ENCODE data around the gene MSRB3. TPM values are rescaled to one million over a fixed set of nuclear protein-coding genes. Genes with fewer than 3 reads are reported as not detected.

MSRB3 gene
- total RNA-seq, 2 experiments from 2014 or later, result not detected

DNA sequence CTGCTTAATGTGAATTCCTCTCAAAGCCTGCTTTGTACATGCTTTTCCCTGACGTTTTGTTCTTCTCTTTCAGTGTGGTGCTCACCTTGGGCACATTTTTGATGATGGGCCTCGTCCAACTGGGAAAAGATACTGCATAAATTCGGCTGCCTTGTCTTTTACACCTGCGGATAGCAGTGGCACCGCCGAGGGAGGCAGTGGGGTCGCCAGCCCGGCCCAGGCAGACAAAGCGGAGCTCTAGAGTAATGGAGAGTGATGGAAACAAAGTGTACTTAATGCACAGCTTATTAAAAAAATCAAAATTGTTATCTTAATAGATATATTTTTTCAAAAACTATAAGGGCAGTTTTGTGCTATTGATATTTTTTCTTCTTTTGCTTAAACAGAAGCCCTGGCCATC is 184.6 kb downstream of the MSRB3 start:
- no peak for DNase-seq
- no peak overlapping the region for H3K4me3 Mint-ChIP-seq
- no peak overlapping the region for H3K27ac Mint-ChIP-seq
- H3K36me3 Mint-ChIP-seq (ENCODE audit: low read depth), result no peaks in the 10 kb centered on the region
- ChIA-PET POLR2A (interaction anchor here (1.2 kb wide), 1 partner anchor 10 kb away, joined by 4 read pairs; no protein-coding TSS in a partner anchor), CTCF (no interaction called here)
- no peaks in the 10 kb centered on the region for H3K4me1 Mint-ChIP-seq (ENCODE audit: low read depth)
- TF ChIP-seq, protein P1, sequence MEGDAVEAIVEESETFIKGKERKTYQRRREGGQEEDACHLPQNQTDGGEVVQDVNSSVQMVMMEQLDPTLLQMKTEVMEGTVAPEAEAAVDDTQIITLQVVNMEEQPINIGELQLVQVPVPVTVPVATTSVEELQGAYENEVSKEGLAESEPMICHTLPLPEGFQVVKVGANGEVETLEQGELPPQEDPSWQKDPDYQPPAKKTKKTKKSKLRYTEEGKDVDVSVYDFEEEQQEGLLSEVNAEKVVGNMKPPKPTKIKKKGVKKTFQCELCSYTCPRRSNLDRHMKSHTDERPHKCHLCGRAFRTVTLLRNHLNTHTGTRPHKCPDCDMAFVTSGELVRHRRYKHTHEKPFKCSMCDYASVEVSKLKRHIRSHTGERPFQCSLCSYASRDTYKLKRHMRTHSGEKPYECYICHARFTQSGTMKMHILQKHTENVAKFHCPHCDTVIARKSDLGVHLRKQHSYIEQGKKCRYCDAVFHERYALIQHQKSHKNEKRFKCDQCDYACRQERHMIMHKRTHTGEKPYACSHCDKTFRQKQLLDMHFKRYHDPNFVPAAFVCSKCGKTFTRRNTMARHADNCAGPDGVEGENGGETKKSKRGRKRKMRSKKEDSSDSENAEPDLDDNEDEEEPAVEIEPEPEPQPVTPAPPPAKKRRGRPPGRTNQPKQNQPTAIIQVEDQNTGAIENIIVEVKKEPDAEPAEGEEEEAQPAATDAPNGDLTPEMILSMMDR (IDR thresholded peaks at IDR 0.05), result no peak
- H3K9me3 Mint-ChIP-seq, result no peaks in the 10 kb centered on the region
- H3K27me3 Mint-ChIP-seq, result no peaks in the 10 kb centered on the region
- ATAC-seq, result no peak
- intact Hi-C loops (cut with micrococcal nuclease), result no loop called here

DNA sequence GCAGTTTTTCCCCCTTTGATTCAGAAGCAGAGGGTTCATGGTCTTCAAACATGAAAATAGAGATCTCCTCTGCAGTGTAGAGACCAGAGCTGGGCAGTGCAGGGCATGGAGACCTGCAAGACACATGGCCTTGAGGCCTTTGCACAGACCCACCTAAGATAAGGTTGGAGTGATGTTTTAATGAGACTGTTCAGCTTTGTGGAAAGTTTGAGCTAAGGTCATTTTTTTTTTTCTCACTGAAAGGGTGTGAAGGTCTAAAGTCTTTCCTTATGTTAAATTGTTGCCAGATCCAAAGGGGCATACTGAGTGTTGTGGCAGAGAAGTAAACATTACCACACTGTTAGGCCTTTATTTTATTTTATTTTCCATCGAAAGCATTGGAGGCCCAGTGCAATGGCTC is 185.1 kb downstream of the MSRB3 start:
- Mint-ChIP-seq H3K36me3 (ENCODE audit: low read depth) (no peaks in the 10 kb centered on the region), H3K4me3 (no peak overlapping the region), H3K27me3 (no peaks in the 10 kb centered on the region), H3K9me3 (no peaks in the 10 kb centered on the region), H3K4me1 (ENCODE audit: low read depth) (no peaks in the 10 kb centered on the region), H3K27ac (no peak overlapping the region)
- ATAC-seq (no peak), DNase-seq (no peak)
- TF ChIP-seq, protein P1 (IDR thresholded peaks at IDR 0.05), result no peak
- CTCF ChIA-PET, result no interaction called here
- intact Hi-C loops (cut with micrococcal nuclease), result no loop called here
- POLR2A ChIA-PET, result interaction anchor here (1.2 kb wide), 1 partner anchor 11 kb away, joined by 4 read pairs; no protein-coding TSS in a partner anchor

DNA sequence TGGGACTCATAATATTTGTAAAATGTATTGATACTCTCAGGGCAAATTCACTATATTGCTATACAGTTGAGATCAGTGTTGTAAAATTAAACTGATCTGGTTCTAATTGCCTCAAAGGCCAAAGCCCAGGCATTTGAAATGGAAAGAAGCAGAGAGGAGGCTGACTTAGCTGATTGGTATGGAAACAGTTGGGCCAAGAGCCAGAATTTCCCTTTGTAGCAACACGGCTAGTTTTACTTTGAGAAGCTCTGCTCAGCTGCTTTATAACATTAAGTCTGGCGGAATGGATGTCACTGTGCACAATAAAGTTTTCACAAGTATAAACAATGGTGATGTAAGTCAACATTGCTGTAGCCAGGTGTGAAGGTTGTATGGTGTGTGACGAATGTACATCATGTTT is 186.4 kb downstream of the MSRB3 start:
- Mint-ChIP-seq H3K4me3 (no peak overlapping the region), H3K27me3 (peaks cover 2% of the 10 kb centered on the region)
- CTCF ChIA-PET, result no interaction called here

DNA sequence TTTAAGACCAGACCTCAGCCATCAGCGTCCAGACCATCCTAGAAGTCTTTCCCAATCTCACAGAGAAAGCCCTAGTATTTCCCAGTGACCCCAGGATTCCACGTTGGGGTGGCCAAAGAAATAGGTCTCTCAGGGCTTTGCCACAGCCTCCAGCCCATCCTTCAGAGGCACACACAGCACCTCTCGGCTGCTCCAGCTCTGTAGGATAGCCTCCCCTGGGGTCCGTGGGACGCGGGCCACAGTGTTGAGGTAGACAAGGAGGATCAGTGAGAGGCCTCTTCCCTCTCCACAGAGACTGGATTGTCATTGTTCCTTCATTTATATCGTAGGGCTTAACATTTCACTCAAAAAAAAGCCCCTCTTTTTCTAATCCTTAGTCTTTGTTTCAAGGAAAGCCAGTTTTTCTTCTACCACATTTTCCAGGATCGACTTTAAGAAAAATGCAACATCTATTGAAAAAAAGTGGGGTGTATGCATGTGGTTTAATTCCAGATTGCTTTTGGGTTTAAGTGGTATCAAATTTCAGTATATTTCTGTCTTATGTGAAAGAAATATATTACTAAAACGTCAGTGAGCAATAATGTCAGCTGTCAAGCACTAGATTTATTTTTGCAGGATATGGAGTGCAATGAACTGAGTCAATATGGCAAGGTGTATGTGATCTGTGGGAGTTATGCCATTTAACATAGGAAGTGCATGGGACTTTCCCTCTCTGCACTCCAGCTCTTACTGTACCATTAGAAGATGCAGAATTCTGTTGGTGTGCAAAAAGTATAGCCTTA is 187.5 kb downstream of the MSRB3 start:
- ChIA-PET POLR2A (no interaction called here), CTCF (no interaction called here)
- Mint-ChIP-seq H3K9me3 (no peaks in the 10 kb centered on the region), H3K27ac (no peak overlapping the region), H3K4me3 (no peak overlapping the region), H3K36me3 (ENCODE audit: low read depth) (no peaks in the 10 kb centered on the region), H3K4me1 (ENCODE audit: low read depth) (no peaks in the 10 kb centered on the region), H3K27me3 (peaks cover 2% of the 10 kb centered on the region)
- DNase-seq (no peak), ATAC-seq (no peak)
- TF ChIP-seq, protein P1 (IDR thresholded peaks at IDR 0.05), result no peak
- intact Hi-C loops (cut with micrococcal nuclease), result no loop called here

More for the DNA sequence above, 186.4 kb downstream of the MSRB3 start:
- ATAC-seq, result no peak
- no peak for DNase-seq
- intact Hi-C loops (cut with micrococcal nuclease), result no loop called here
- no peaks in the 10 kb centered on the region for H3K9me3 Mint-ChIP-seq
- no peaks in the 10 kb centered on the region for H3K4me1 Mint-ChIP-seq (ENCODE audit: low read depth)
- no peak overlapping the region for H3K27ac Mint-ChIP-seq
- H3K36me3 Mint-ChIP-seq (ENCODE audit: low read depth), result no peaks in the 10 kb centered on the region
- TF ChIP-seq, protein P1 (IDR thresholded peaks at IDR 0.05), result no peak
- POLR2A ChIA-PET, result no interaction called here

DNA sequence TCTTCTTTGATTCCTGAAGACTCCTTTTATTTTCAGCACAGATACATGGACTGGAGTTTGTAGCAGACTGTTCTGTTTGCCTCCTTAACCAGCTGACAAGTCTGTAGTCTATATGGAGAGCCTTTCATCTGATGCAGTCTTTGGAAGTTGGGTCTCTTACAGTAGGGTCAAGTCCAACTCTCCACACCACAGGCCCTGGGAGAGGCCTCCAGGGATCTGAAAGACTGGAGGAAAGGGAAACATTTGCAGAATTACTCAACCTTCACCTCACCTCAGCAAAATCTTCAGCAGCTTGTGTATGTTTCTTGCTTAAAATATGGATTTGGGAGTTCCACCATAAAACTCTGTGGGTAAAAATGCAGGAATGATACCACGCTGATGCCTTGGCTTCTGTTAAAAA is 188.4 kb downstream of the MSRB3 start:
- Mint-ChIP-seq H3K36me3 (ENCODE audit: low read depth) (no peaks in the 10 kb centered on the region), H3K27me3 (peaks cover 2% of the 10 kb centered on the region), H3K4me3 (no peak overlapping the region), H3K4me1 (ENCODE audit: low read depth) (no peaks in the 10 kb centered on the region), H3K9me3 (no peaks in the 10 kb centered on the region), H3K27ac (no peak overlapping the region)
- intact Hi-C loops (cut with micrococcal nuclease), result no loop called here
- ATAC-seq, result no peak
- DNase-seq, result no peak
- ChIA-PET POLR2A (no interaction called here), CTCF (no interaction called here)
- TF ChIP-seq, protein P1 (IDR thresholded peaks at IDR 0.05), result no peak

Measured in activated CD8-positive, alpha-beta T cell treated with anti-CD3 and anti-CD28 coated beads for 36 hours (primary cell).